NCI-H82 treated with DMSO at 0.1 percent for 48 hours (cell line): ENCODE measurements around the gene IKBKE.

Experiments used
- DNase-seq: peaks from one replicate; lab custom pipeline; 2025; ENCODE audit not compliant: unreplicated experiment; lab: John Stamatoyannopoulos, UW

IKBKE gene

DNA sequence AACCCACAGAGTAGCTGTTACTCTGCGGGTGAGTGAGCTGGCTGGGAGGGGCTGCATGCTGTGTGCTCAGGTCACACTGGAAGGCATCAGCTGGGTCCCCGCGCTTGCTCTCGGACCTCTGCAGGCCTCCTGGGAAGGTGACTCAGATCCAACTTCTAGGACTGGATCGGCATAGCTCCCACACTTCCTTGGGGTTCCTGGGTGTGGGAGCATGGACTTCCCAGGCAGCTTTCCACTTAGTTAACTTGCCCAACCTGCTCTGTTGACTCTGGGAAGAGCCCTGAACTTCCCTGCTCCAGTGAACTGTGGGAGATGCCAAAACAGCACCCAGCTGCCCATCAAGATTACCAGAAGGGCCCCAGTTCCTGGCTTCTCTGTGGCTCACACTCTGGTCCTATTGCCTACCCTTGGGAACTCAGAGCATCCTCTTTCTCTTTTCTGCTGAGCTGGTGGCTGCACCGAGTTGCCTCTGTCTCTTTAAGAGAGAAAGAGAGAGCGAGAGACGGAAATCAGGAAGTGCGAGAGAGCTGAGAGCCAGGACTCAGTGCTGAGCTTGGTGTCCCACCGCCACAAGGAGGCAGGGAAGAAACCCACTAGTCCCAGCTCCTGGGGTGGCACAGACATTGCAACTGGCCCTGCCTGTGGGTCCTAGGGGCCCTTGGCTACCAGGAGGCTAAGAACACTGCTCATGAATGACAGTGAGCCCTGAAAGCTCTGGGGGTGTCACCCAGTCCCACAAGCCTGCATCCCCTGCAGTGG is at the start of gene IKBKE:
Gene IKBKE, plus strand, starts transcription at position 544 of the 759 bp plus-strand sequence. CDS start 2,752 bp downstream, outside the sequence.
- no peak for DNase-seq

DNA sequence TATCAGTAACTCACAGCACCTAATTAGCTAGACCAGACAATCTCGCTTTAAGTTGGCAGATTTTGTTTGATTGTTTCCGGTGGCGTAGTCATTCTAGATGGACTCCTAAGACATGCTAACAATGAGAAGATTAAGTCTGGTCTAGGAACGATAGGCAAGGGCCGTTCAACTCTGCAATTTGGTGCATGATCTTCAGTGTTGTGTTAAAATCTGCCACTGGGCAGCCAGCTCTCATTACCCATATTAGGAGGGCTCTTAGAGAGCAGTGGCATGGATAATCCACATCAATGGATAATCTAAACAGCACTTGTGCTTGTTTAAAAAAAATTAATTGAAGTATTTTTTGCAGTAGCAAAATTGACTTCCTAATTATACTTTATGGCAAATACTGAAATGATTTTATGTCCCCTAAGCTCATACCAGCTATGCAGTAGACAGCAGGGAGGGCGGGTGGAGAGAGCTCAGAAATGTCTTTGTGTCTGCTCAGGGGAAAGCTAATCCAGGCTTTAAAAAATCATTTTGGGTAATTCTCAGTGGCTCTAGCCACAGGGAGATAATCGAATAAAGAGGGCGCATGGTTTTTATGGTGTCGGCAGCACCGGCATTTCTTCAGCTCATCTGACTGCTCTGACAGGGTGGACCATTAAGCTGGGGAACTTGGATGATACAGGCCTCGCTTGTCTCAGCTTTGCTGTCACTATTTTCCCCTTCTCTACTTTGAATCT is 48.5 kb upstream of the IKBKE start:
- peak; percentile 95 for DNase-seq

DNA sequence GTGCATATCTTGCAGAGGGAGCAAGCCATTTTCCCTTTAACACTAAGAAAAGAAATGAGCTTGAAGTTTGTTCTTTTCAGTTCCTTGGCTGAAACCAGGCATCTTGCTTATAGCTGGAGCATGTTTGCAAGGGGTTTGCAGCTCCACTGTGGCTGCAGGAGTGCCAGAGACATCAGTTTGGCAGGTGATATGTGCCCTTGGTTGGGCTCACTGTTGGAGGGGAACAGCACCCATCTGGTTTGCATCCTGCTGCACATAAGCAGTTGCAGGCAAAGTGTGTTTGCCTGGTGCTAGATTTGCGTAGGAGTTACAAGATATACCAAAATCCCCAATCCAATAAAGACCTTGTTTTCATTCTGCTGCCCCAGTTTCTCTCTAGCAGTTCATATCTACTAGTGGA is 47.8 kb upstream of the IKBKE start:
- DNase-seq, result peak; percentile 73

DNA sequence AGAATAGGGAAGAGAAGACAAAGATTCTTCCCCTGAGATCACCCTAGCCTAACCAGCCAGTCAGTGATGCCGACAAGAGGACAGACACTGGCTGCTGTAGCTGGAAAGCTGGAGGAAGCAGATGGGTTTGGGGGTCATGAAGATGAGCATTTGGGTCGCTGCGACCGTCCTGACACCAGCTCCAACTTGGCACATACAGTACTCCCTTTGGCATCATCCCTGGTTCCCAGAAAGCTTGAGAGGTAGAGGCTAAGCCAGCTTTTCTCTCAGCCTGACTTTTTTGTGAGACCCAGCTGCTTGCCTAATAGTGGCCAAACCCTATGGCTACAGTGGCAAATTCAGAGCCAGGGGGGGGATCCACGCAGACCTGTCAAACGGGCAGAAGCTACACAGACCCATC is 43.0 kb upstream of the IKBKE start:
- DNase-seq, result no peak

DNA sequence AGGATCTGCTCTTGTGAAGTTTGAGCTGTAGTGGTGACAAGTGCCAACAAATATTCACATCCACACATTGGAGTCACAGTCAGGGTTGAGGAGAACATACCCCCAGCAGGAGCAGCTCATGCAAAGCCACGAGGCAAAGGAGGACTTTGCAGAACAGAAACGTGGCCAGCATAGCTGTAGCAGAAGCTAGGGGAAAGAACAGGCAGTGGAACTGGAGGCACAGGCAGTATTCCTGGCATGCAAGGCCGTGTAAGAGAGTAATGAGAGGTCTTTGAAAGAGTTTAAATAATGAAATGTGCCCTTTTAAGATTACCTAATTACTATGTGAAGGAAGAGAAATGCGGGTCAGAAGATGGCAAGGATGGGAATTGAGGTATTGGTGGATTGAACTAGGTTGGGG is 40.9 kb upstream of the IKBKE start:
- no peak for DNase-seq

DNA sequence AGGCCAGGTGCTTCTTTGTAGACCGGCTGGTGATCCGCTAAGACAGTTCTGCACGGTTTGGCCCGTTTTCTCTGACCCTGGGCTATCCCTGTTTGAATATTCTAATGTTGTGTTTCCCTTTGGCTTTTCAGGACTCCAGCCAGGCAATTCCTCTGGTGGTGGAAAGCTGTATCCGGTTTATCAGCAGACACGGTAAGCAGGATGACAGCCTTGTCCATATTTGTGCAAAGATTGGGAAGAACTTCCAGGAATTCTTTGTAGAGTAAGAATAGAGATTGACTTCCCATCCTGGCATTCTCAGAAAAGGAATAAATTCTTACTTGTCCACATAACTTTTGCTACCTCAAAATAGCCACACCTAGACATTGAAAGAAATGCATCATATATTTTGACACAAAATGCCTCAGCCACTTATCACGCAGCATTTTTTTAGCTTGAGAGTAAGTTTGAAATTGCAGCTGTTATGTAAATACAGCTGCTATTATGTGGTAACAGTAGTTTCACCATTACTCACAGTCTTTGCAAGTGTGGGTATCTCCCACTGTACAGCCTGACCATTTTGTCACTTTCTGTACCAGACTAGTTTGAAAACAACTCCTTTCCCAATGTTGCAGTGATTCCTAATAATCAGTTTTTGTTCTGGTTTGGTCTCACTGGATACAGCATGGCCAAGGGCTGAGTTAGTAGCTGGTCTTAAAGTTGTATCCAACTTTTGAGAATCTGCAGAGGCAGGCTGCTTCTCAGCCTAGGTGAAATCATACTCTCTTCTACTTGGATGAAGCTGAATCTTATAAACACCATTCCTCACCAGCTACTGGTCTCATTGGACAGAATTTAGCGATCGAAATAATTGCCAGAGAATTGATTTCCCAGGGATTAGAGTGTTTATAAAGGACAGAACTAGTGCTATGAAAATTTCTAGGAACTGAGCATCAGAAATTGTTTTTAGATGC is 40.0 kb upstream of the IKBKE start:
- DNase-seq, result no peak

DNA sequence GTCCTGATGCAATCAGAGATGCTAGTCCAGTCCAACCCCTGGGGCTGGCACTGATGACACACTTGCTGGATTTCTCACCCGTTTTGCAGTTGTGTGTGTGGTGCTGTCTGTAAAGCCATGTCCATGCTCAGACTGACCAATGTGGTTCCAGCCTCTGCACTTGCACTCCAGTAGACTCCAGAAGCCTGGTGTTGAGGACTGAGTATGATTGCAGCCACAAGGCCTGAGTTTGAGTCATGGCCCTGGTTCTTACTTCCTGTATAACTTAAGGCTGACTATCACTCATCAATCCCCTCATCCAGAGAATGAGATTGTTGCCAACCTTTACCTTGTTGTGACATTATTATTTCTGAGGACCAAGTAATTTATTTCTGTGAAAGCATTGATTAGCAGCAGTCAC is 34.8 kb upstream of the IKBKE start:
- no peak for DNase-seq

DNA sequence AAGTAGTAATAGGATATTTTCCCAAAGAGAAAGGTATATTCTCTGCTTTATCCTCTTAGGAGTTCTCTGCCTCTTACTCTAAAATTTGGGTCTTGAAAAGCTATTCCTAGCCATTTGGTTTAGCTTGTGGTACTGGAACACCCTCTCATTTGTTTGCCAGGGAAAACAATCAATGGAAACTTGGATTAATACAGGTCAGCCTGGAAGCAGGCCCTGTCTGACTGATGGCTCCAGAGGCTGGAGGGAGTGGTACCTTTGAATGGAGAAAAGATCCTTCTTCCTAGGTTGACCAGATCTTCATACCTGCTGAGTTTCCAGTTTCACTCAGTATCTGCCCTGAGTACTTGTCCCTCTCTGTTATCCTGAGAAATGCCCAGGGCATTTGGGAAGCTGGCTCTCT is 31.7 kb upstream of the IKBKE start:
- DNase-seq, result no peak

DNA sequence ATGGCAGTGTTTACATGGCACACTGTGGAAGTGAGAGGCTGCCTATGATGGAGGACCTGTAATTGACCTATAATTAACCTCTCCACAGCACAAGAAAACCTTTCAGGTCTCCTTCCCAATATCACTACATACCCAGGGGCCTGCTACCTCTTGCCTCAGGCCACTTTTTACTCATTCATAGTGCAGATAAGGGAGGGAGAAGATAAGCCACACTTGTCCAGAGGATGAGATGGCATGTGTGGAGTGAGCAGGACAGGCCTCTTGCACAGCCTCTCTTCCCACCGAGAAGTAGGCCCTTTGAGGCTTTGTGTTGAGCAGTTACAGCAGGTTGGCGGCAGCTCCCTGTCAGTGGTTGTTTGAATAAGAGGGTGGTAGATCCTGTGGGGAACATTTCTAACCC is 31.1 kb upstream of the IKBKE start:
- DNase-seq, result no peak

DNA sequence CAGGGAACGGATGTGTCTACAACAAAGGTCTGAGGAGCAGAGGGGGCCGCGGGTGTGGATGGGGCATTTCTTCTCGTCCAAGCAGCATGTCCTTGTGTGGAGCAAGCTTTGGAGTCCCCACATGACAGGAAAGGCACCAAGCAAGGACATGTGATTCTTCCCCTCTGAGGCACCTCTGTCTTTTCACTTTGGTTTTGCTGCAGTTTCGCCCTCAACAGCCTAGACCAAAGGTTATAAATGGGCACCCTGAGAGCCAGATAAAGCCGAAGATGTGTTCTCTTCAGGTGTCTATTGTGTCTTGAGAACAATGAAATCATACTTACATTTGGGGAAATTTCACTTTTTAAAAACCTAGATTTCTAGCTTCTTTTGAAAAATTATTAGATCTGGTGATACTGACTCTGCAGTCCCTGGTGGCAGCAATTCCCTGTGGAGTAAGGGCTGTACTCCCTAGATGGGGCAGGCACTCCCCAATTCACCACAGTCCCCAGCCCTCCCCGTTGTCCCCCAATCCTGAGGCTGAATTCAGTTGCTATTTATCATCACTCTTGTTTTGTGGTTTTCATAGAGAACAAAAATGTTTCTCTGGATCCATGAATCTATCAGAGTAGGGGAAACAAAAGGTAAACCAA is 28.8 kb upstream of the IKBKE start:
- no peak for DNase-seq

DNA sequence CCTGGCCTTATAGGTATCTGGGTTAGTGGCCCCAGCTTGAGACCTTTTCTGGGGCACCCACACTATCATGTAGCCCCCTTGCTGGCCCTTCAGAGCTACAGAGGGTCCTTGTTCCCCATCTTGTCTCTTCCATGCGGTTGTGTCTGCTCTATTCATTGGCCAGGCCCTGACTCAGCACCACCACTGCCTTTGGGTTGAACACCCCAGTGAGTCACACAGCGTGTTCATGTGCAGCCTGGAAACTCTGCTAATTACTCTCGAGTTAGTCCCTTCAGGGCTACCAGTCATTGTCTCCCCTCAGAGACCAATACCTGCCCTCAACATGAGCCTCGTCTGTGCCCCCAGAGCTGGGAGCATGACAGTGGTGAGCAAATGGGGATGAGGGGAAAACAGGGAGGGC is 28.2 kb upstream of the IKBKE start:
- no peak for DNase-seq

DNA sequence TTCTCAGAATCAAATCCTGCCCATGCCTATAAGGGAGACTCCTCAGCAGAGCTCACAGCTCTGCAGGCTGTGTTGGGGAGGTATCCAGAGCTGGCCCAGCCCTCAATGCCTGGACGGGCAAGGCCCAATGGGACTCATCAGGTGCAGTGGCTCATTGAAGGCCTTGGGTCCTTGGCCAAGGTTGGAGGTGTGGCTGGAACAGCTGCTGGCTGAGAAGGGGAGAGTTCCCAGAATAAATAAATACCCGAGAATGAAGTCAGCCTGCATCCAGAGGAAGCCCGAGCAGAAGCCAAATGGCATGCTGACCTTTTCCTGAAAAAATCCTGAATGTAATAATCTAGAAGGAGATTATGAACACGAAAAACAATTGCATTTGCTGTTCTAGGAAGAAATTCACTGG is 25.2 kb upstream of the IKBKE start:
- DNase-seq, result no peak

DNA sequence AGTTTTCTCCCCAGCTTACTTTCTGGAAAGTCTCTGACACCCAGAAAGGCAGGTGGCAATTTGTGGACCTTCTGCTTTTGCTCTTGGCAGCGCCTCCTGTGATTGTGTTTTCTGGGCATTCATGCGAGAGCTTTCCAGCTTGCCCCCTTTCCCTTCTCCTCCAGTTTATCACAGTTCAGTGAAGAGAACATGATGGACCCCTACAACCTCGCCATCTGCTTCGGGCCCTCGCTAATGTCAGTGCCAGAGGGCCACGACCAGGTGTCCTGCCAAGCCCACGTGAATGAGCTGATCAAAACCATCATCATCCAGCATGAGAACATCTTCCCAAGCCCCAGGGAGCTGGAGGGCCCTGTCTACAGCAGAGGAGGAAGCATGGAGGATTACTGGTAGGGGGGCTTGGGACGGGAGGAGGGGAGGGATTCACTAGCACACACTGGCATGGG is 24.3 kb upstream of the IKBKE start:
- peak; percentile 93 for DNase-seq

DNA sequence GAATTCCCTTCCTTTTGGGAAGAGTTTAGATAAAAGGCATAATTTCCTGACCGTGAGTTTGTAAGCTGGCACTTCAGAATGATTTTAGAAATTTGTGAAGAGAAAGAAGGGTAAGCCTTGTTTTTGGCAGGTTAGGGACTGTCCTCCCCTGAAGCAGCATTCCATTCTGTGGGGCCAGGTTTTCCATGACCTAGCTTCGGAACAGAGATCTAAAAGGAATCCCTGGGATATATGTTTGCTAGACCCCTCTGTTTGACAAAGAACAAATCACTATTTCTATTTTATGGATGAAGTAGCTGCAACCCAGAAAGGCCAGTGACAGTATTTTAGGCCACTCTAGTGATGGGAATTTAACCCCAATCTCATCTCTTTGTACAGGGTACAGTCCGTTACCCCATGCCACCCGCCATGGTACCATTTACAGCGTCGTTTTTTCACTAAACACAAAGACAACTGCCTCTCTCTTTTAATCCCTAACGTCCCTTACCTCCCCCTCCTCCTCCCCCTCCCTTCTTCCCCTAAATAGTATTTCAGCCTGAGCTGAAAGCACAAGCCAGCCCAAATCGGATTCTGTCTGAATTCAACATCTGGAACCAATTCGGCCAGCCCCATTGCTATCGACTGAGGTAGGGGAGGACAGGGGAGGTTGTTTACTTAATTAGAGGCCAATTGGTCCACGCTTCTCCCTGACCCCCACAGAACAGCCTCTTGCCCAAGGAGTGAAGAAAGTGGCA is 23.4 kb upstream of the IKBKE start:
- peak; percentile 98 for DNase-seq

DNA sequence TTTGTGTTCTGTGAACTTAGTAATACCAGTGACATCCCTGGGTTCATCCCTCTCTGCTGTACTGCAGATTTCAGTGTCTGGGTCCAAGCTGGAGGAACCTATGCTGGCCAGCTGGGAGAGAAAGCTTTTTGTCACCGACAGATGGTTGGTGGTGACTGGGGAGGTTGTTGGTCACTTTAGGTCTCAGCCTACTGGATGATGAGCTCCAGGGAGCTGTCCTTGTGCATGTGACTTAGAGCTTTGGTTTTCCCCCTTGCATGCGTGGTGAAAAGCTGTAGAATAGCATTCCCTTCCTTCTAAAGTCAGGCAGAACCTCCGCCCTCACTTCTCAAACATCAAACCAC is 22.9 kb upstream of the IKBKE start:
- peak; percentile 98 for DNase-seq

DNA sequence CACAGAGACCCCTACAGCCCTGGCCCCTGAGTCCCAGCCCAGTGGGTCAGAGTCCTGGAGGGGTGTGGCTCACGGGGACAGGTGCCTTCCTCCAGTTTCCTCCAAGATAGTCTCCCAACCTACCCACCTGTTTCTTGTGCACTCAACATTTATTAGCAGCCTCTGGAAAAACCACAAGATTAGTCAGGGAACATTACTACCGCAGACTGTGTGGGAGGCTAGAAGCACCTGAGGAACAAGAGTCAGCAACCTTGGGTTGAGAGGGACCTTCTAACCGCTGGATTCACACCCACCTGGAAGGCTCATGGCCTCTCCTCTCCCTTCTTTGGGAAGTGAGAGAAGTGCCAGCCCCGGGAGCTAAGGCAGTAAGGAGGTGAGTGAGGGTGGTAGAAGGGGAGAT is 22.5 kb upstream of the IKBKE start:
- DNase-seq, result no peak

DNA sequence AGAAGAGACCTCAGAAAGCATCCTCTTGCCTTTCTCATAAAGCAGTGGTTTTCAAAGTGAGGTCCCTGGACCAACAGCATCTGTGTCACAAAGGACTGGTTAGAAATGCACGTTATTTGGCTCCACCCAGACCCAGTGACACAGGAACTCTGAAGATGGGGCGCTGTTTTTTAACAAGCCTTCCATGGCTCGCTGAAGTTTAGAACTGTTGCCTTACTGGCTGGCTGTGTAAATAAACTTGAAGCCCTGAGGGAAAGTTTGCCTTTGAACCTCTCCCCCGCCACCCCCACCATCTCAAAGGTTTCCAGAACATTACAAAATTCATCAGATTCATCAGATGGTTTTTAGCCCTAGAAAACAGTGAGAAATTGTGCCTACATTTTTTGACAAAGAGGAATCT is 21.8 kb upstream of the IKBKE start:
- no peak for DNase-seq

DNA sequence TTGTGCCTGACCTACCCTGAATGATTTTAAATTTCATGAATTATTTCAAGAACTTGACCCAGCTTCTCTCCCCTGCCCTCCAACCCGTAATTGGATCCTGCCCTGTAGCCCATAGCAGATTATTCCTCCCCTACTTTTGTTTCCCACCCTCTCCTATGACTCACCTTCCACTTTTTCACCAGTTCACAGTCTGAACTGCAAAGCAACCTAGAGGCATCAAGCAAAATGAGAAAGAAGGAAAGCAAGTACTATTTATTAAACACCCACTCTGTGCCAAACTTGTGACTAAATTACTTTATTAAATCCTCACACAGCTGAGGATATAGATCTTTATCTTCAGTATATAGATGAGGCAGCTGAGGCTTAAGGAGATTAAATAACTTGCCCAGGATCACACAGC is 20.7 kb upstream of the IKBKE start:
- peak; percentile 79 for DNase-seq

DNA sequence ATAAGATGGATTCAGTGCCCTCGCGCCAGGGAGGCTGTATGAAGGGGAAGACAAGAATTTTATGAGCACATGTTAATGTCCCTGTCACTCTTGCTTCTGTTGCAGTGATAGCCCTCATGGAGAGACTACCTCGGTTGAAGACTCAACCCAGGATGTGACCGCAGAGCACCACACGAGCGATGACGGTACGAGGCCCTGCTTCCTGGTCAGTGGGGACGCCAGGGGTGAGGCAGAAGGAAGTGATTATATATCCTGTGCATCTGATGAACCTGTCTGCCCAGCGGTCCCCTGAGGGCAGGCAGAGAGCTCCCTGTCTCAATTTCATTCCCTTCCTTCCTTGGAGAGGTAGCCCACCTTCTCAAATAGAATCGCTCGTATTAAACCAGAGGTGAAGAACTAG is 20.0 kb upstream of the IKBKE start:
- no peak for DNase-seq

DNA sequence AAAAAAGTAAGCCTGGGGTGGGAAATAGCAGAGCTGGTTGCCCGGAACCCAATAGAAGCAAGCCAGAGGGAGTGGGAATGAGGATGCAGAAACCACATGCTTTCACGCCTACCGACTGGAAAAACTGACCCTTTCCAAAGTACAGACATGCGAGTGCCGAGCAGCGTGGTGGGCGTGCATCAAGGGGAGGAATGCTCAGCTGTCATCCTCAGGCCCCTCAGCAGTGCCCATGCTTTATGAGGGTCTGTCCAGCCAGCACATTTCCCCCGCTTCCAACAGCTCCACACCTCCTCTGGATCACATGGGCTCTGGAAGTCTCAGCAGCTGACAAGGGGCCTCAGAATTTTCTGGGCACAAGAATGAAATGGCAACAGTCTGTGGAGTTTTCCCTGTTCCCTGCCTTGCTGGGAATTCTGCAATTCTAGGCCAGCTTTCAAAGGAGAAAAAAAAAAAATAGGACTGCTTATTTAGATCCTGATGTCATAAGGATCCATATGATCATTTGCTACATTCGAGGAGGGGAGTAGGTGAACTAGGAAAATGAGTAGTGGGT is 19.1 kb upstream of the IKBKE start:
- no peak for DNase-seq
